HG03139 (cell line): ENCODE results near the gene SRP68.
"Not testable (repeated sequence)": the region's sequence is repeated elsewhere in the genome, so short reads cannot be mapped to it uniquely, and the experiment has no call there.

Experiments used
- ATAC-seq: cut with Tn5 transposase; IDR thresholded peaks from one replicate; pipeline ENCODE4 v1.9.1; 2021; ENCODE audit not compliant: unreplicated experiment

Gene SRP68

GRCh38 chr17:76076765-76077583 is 4.7 kb upstream of the SRP68 start:
- no peak for ATAC-seq

- no peak for ATAC-seq
Observed at GRCh38 chr17:76076146-76076764, 3.9 kb upstream of the SRP68 start.

GRCh38 chr17:76075364-76076145 is 3.2 kb upstream of the SRP68 start:
- ATAC-seq = no peak

GRCh38 chr17:76074390-76075363 is 2.4 kb upstream of the SRP68 start, which contains the start of gene GALR2:
GALR2 (plus strand) TSS chr17:76074781; CDS start chr17:76074884, 103 bp downstream.
- ATAC-seq = no peak

GRCh38 chr17:76071531-76072147 is 678 bp downstream of the SRP68 start:
- no peak for ATAC-seq

- no peak for ATAC-seq
Observed at GRCh38 chr17:76065775-76066174, 6.5 kb downstream of the SRP68 start.

- no peak for ATAC-seq
Observed at GRCh38 chr17:76063875-76064546, 8.3 kb downstream of the SRP68 start.

- not testable (repeated sequence) for ATAC-seq
Observed at GRCh38 chr17:76058264-76058663, 14.1 kb downstream of the SRP68 start.

GRCh38 chr17:76056882-76057281 is 15.4 kb downstream of the SRP68 start:
- no peak for ATAC-seq

- no peak for ATAC-seq
Observed at GRCh38 chr17:76054112-76054476, 18.2 kb downstream of the SRP68 start.

- ATAC-seq = no peak
Observed at GRCh38 chr17:76053246-76054111, 18.8 kb downstream of the SRP68 start.

- ATAC-seq = no peak
Observed at GRCh38 chr17:76051561-76051960, 20.8 kb downstream of the SRP68 start.

- no peak for ATAC-seq
Observed at GRCh38 chr17:76050538-76051467, 21.5 kb downstream of the SRP68 start.

- no peak for ATAC-seq
Observed at GRCh38 chr17:76049836-76050537, 22.3 kb downstream of the SRP68 start.

GRCh38 chr17:76049239-76049638 is 23.1 kb downstream of the SRP68 start:
- no peak for ATAC-seq

GRCh38 chr17:76048711-76049110 is 23.6 kb downstream of the SRP68 start:
- ATAC-seq = no peak

- no peak for ATAC-seq
Observed at GRCh38 chr17:76048025-76048605, 24.2 kb downstream of the SRP68 start.
